ENCODE measurements around the gene ATAD3B. TPM values are rescaled to one million over a fixed set of nuclear protein-coding genes. Genes with fewer than 3 reads are reported as not detected.
"Not testable (repeated sequence)": the region's sequence is repeated elsewhere in the genome, so short reads cannot be mapped to it uniquely, and the experiment has no call there.

The ATAD3B gene
- total RNA-seq, 4 donors from 2014 or later: 26.9 to 130 (median 35.0) TPM

- H3K4me1 ChIP-seq: no peaks in the 10 kb centered on the region
- H3K36me3 ChIP-seq: peaks cover 0 to 65% (median 0%) of the 10 kb centered on the region in 3 donors
- no peaks in the 10 kb centered on the region for H3K9me3 ChIP-seq
- H3K27ac ChIP-seq: no peak overlapping the region
- no peak for TF ChIP-seq POLR2A (IDR thresholded peaks at IDR 0.05)
- TF ChIP-seq, protein P1, sequence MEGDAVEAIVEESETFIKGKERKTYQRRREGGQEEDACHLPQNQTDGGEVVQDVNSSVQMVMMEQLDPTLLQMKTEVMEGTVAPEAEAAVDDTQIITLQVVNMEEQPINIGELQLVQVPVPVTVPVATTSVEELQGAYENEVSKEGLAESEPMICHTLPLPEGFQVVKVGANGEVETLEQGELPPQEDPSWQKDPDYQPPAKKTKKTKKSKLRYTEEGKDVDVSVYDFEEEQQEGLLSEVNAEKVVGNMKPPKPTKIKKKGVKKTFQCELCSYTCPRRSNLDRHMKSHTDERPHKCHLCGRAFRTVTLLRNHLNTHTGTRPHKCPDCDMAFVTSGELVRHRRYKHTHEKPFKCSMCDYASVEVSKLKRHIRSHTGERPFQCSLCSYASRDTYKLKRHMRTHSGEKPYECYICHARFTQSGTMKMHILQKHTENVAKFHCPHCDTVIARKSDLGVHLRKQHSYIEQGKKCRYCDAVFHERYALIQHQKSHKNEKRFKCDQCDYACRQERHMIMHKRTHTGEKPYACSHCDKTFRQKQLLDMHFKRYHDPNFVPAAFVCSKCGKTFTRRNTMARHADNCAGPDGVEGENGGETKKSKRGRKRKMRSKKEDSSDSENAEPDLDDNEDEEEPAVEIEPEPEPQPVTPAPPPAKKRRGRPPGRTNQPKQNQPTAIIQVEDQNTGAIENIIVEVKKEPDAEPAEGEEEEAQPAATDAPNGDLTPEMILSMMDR (IDR thresholded peaks at IDR 0.05): no peak
- DNase-seq: no peak
- no peaks in the 10 kb centered on the region for H3K27me3 ChIP-seq
- H3K4me3 ChIP-seq: no peak overlapping the region
Measured at GRCh38 chr1:1489861-1490260, 18.3 kb downstream of the ATAD3B start.

- no peak for TF ChIP-seq POLR2A (IDR thresholded peaks at IDR 0.05)
- TF ChIP-seq, protein P1 (IDR thresholded peaks at IDR 0.05): no peak
- no peak overlapping the region for H3K4me3 ChIP-seq
- H3K27ac ChIP-seq: no peak overlapping the region
- no peaks in the 10 kb centered on the region for H3K4me1 ChIP-seq
- H3K27me3 ChIP-seq: no peaks in the 10 kb centered on the region
- H3K9me3 ChIP-seq: no peaks in the 10 kb centered on the region
- H3K36me3 ChIP-seq: peaks cover 0 to 72% (median 0%) of the 10 kb centered on the region in 3 donors
- DNase-seq: no peak
Measured at GRCh38 chr1:1490633-1491230, 19.2 kb downstream of the ATAD3B start.

DNA sequence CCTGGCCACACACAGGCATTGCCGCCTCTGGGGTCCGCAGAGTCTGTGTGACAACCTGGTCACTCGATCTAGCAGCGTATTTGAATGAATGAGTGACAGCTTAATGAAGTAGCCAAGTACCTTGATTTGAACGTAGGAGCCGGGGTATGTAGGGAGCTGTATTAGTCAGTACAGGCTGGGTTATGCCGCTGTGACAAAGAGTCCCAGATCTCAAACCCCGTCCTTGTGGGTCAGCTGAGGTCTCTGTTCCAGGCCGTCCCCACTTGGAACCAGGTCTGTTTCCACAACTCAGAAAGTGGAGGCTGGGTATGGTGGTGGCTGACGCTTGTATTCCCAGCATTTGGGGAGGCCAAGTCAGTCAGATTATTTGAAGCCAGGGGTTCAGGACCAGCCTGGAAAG lies 20.0 kb downstream of the ATAD3B start:
- H3K27me3 ChIP-seq: no peaks in the 10 kb centered on the region
- no peaks in the 10 kb centered on the region for H3K9me3 ChIP-seq
- no peak overlapping the region for H3K27ac ChIP-seq
- no peak for DNase-seq
- no peaks in the 10 kb centered on the region for H3K4me1 ChIP-seq
- no peak overlapping the region for H3K4me3 ChIP-seq
- no peak for TF ChIP-seq POLR2A (IDR thresholded peaks at IDR 0.05)
- TF ChIP-seq, protein P1 (IDR thresholded peaks at IDR 0.05): no peak
- peaks cover 0 to 71% (median 0%) of the 10 kb centered on the region in 3 donors for H3K36me3 ChIP-seq

GRCh38 chr1:1494311-1494710 lies 22.7 kb downstream of the ATAD3B start:
- peaks cover 0 to 52% (median 0%) of the 10 kb centered on the region in 3 donors for H3K36me3 ChIP-seq
- H3K4me1 ChIP-seq, H3K4me3 ChIP-seq, H3K27ac ChIP-seq, H3K9me3 ChIP-seq, H3K27me3 ChIP-seq, DNase-seq: not testable (repeated sequence)

DNA sequence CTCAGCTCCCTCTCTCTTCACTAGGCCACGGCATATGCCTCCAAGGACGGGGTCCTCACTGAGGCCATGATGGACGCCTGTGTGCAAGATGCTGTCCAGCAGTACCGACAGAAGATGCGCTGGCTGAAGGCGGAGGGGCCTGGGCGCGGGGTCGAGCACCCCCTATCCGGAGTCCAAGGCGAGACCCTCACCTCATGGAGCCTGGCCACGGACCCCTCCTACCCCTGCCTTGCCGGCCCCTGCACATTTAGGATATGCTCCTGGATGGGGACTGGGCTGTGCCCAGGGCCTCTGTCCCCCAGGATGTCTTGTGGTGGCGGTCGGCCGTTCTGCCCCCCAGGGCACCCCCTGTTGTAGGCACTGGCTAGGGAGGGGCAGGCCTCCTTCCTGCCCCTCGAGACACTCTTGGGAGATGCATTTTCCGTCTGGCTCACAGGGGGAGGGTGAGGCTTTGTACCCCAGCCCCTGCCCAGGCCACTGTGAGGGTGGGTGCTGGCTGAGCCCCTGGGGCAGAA lies 24.0 kb downstream of the ATAD3B start:
- not testable (repeated sequence) for H3K9me3 ChIP-seq, H3K4me3 ChIP-seq, H3K27me3 ChIP-seq, H3K27ac ChIP-seq, DNase-seq, H3K4me1 ChIP-seq
- H3K36me3 ChIP-seq: peaks cover 0 to 40% (median 0%) of the 10 kb centered on the region in 3 donors

GRCh38 chr1:1504777-1505365 lies 33.3 kb downstream of the ATAD3B start:
- not testable (repeated sequence) for H3K27me3 ChIP-seq, H3K4me1 ChIP-seq, H3K36me3 ChIP-seq, H3K9me3 ChIP-seq
- TF ChIP-seq POLR2A (IDR thresholded peaks at IDR 0.05): peak in 1 of 2 donors; percentile 51
- TF ChIP-seq, protein P1 (IDR thresholded peaks at IDR 0.05): peak; percentile 65 to 92 (median 78)
- Histone ChIP-seq H3K27ac (peak overlapping the region; percentile 65 to 85 (median 72)), H3K4me3 (peak overlapping the region; percentile 14 to 32 (median 26))
- DNase-seq: peak; percentile 70 to 90 (median 86)
